Measurements from ENCODE around the gene DNAJC1. TPM values are rescaled to one million over a fixed set of nuclear protein-coding genes. Genes with fewer than 3 reads are reported as not detected.

DNAJC1 gene
- total and polyA plus RNA-seq, 2 donors (not counting 3 experiments of a cell fraction or from before 2014, with no cell fraction given) = 11.2 to 19.7 TPM

- Histone ChIP-seq H3K4me2 (ENCODE audit: insufficient read depth, low read length) (no peak overlapping the region), H3K36me3 (ENCODE audit: control insufficient read depth in 2 of 2, extremely low read depth in 1 of 2, insufficient read depth in 2 of 2, low read length in 2 of 2) (no peaks in the 10 kb centered on the region), H4K20me1 (replicated peaks; ENCODE audit: control insufficient read depth, extremely low read depth, insufficient read depth, low read length) (no peaks in the 10 kb centered on the region), H3K9ac (replicated peaks; ENCODE audit: extremely low read depth, insufficient read depth, low read length) (no peak overlapping the region), H3K27me3 (ENCODE audit: control insufficient read depth in 2 of 2, insufficient read depth in 2 of 2, low read length in 2 of 2) (no peaks in the 10 kb centered on the region), H3K9me1 (replicated peaks; ENCODE audit: control insufficient read depth, extremely low read depth, insufficient read depth, low read length) (no peaks in the 10 kb centered on the region), H3K27ac (ENCODE audit: insufficient read depth, low read depth, low read length) (no peak overlapping the region), H2AFZ (ENCODE audit: low read depth, low read length) (no peak overlapping the region), H3K9me3 (replicated peaks; ENCODE audit: control insufficient read depth, insufficient read depth, low read length) (no peaks in the 10 kb centered on the region), H3K4me1 (ENCODE audit: control insufficient read depth, extremely low read depth, insufficient read depth, low read length) (no peaks in the 10 kb centered on the region), H3K79me2 (ENCODE audit: control insufficient read depth, insufficient read depth, low read length) (no peaks in the 10 kb centered on the region), H3K4me3 (replicated peaks in 1 of 3; ENCODE audit: insufficient read depth in 1 of 3, low read depth in 1 of 3, low read length in 3 of 3) (no peak overlapping the region)
- FAIRE-seq (no peak), DNase-seq (ENCODE audit: low read depth, low spot score) (no peak)
- intact Hi-C loops (cut with micrococcal nuclease) (no loop called here), dilution Hi-C loops (cut with MboI; ENCODE audit: extremely low pct_ligation_motif_present, low sequenced_read_pairs) (no loop called here)
- no peak for TF ChIP-seq FOS (IDR thresholded peaks at IDR 0.05; ENCODE audit: borderline replicate concordance, insufficient read depth, low read length)
- TF ChIP-seq EZH2 (IDR thresholded peaks at IDR 0.05; ENCODE audit: borderline replicate concordance, low read depth, low read length, severe bottlenecking) = no peak
- TF ChIP-seq POLR2A (IDR thresholded peaks at IDR 0.05; ENCODE audit: low read depth, low read length) = no peak
- no peak for TF ChIP-seq CTCF (IDR thresholded peaks at IDR 0.05; ENCODE audit: extremely low read depth in 1 of 2, insufficient read depth in 1 of 2, low read depth in 1 of 2, low read length in 2 of 2)
- no peak for TF ChIP-seq GATA2 (IDR thresholded peaks at IDR 0.05; ENCODE audit: insufficient read depth, insufficient read length, low read depth, low read length)
- no peak for TF ChIP-seq MAX (IDR thresholded peaks at IDR 0.05; ENCODE audit: insufficient read depth, insufficient read length)
- TF ChIP-seq POLR2AphosphoS5 (IDR thresholded peaks at IDR 0.05; ENCODE audit: insufficient read depth, low read depth, low read length) = no peak
- CTCF ChIA-PET = no interaction called here
- BruUV-seq (replicated peaks) = no TSS peak
- POLR2A ChIA-PET = no interaction called here
These were observed 145.1 kb downstream of the DNAJC1 start for GRCh38 chr10:21858455-21858854.

Data from endothelial cell of umbilical vein (primary cell).